ENCODE measurements around the gene HIRA. TPM values are rescaled to one million over a fixed set of nuclear protein-coding genes. Genes with fewer than 3 reads are reported as not detected.

Gene HIRA
- total and polyA plus RNA-seq, 2 experiments from 2014 or later, result 9.4 to 58.3 TPM

DNA sequence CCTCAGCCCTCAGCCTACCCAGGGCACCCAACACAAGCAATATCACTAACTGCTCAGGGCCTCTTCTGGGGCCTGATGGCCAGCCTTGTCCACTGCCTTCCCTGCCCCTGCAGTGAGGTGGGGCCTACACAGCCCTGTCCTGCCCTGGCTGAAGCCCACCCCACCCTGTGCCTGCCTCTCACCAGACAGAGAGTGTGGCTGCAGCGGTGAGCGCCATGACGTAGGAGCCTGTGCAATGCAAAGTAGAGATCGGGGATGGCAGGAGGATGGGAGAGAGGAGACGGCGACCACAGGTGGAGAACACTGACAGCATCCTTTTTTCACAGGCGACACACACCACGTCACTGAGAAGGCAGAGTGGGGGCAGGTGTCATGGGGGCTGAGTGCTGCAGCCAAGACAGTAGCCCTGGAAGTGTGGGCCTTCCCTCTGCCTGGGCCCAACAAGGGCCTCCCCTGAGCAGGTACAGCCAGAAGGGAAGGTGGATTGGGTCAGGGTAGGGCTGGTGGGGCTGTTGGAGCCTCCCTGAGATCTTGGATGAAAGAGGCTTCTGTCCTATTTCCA, 74.7 kb downstream of the HIRA start (continued):
- TF ChIP-seq, protein P1, sequence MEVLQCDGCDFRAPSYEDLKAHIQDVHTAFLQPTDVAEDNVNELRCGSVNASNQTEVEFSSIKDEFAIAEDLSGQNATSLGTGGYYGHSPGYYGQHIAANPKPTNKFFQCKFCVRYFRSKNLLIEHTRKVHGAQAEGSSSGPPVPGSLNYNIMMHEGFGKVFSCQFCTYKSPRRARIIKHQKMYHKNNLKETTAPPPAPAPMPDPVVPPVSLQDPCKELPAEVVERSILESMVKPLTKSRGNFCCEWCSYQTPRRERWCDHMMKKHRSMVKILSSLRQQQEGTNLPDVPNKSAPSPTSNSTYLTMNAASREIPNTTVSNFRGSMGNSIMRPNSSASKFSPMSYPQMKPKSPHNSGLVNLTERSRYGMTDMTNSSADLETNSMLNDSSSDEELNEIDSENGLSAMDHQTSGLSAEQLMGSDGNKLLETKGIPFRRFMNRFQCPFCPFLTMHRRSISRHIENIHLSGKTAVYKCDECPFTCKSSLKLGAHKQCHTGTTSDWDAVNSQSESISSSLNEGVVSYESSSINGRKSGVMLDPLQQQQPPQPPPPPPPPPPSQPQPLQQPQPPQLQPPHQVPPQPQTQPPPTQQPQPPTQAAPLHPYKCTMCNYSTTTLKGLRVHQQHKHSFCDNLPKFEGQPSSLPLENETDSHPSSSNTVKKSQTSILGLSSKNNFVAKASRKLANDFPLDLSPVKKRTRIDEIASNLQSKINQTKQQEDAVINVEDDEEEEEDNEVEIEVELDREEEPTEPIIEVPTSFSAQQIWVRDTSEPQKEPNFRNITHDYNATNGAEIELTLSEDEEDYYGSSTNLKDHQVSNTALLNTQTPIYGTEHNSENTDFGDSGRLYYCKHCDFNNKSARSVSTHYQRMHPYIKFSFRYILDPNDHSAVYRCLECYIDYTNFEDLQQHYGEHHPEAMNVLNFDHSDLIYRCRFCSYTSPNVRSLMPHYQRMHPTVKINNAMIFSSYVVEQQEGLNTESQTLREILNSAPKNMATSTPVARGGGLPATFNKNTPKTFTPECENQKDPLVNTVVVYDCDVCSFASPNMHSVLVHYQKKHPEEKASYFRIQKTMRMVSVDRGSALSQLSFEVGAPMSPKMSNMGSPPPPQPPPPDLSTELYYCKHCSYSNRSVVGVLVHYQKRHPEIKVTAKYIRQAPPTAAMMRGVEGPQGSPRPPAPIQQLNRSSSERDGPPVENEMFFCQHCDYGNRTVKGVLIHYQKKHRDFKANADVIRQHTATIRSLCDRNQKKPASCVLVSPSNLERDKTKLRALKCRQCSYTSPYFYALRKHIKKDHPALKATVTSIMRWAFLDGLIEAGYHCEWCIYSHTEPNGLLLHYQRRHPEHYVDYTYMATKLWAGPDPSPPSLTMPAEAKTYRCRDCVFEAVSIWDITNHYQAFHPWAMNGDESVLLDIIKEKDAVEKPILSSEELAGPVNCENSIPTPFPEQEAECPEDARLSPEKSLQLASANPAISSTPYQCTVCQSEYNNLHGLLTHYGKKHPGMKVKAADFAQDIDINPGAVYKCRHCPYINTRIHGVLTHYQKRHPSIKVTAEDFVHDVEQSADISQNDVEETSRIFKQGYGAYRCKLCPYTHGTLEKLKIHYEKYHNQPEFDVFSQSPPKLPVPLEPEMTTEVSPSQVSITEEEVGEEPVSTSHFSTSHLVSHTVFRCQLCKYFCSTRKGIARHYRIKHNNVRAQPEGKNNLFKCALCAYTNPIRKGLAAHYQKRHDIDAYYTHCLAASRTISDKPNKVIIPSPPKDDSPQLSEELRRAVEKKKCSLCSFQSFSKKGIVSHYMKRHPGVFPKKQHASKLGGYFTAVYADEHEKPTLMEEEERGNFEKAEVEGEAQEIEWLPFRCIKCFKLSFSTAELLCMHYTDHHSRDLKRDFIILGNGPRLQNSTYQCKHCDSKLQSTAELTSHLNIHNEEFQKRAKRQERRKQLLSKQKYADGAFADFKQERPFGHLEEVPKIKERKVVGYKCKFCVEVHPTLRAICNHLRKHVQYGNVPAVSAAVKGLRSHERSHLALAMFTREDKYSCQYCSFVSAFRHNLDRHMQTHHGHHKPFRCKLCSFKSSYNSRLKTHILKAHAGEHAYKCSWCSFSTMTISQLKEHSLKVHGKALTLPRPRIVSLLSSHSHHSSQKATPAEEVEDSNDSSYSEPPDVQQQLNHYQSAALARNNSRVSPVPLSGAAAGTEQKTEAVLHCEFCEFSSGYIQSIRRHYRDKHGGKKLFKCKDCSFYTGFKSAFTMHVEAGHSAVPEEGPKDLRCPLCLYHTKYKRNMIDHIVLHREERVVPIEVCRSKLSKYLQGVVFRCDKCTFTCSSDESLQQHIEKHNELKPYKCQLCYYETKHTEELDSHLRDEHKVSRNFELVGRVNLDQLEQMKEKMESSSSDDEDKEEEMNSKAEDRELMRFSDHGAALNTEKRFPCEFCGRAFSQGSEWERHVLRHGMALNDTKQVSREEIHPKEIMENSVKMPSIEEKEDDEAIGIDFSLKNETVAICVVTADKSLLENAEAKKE (CRISPR knock-in tag; IDR thresholded peaks at IDR 0.05), result no peak
- TF ChIP-seq EZH2 (IDR thresholded peaks at IDR 0.05; ENCODE audit: low read depth, unreplicated experiment), result no peak

DNA sequence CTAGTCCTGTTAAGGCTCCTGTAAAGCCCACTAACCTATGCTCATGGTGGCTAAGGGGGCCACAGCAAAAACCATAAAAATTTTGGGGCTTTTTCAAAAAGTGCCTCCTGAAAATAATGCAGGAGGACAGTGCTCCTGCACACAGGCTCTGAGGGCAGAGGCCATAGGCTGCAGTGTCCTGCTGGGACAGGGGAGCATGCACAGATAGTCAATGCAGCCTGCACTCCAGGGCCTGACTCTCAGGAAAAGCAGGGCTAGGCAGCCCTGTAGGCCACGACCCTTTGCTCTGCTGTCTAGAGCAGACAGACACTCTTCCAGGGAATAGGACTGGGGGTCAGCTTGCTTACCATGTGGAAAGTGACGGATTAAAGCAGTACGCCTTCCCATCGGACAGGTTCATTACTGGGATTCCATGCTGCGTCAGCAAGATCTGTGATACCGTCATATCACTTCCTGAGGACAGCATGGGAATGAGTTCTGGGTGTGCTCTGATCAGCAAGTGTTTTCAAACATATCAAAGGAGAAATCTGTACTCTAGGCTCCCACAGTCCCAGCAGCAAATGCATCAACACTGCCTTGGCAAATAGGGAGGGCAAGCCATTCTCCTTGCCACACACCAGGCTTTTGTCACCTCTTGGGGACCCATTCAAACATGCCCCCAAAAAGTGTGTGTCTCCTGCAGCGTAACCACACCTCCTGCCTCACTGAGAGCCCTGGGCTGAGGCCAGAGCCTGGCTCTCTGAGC, 75.9 kb downstream of the HIRA start:
- no peaks in the 10 kb centered on the region for H3F3A ChIP-seq (replicated peaks; ENCODE audit: low read depth)
- no peak overlapping the region for H3K27ac ChIP-seq (ENCODE audit: low read depth)
- TF ChIP-seq STAT1 (IDR thresholded peaks at IDR 0.05; ENCODE audit: unreplicated experiment) (no peak), EZH2 (IDR thresholded peaks at IDR 0.05; ENCODE audit: low read depth, unreplicated experiment) (no peak), EZH2phosphoT487 (IDR thresholded peaks at IDR 0.05; ENCODE audit: unreplicated experiment) (no peak), NANOG (IDR thresholded peaks at IDR 0.05; ENCODE audit: borderline replicate concordance) (no peak), CREB1 (CRISPR knock-in tag; IDR thresholded peaks at IDR 0.05; ENCODE audit: low read depth) (no peak), ZNF114 (CRISPR knock-in tag; IDR thresholded peaks at IDR 0.05) (no peak), ZNF331 (CRISPR knock-in tag; IDR thresholded peaks at IDR 0.05; ENCODE audit: low read depth) (no peak), JUNB (IDR thresholded peaks at IDR 0.05; ENCODE audit: unreplicated experiment) (no peak)
- TF ChIP-seq, protein P2, sequence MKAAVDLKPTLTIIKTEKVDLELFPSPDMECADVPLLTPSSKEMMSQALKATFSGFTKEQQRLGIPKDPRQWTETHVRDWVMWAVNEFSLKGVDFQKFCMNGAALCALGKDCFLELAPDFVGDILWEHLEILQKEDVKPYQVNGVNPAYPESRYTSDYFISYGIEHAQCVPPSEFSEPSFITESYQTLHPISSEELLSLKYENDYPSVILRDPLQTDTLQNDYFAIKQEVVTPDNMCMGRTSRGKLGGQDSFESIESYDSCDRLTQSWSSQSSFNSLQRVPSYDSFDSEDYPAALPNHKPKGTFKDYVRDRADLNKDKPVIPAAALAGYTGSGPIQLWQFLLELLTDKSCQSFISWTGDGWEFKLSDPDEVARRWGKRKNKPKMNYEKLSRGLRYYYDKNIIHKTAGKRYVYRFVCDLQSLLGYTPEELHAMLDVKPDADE (IDR thresholded peaks at IDR 0.05), result no peak
- TF ChIP-seq, protein P3, sequence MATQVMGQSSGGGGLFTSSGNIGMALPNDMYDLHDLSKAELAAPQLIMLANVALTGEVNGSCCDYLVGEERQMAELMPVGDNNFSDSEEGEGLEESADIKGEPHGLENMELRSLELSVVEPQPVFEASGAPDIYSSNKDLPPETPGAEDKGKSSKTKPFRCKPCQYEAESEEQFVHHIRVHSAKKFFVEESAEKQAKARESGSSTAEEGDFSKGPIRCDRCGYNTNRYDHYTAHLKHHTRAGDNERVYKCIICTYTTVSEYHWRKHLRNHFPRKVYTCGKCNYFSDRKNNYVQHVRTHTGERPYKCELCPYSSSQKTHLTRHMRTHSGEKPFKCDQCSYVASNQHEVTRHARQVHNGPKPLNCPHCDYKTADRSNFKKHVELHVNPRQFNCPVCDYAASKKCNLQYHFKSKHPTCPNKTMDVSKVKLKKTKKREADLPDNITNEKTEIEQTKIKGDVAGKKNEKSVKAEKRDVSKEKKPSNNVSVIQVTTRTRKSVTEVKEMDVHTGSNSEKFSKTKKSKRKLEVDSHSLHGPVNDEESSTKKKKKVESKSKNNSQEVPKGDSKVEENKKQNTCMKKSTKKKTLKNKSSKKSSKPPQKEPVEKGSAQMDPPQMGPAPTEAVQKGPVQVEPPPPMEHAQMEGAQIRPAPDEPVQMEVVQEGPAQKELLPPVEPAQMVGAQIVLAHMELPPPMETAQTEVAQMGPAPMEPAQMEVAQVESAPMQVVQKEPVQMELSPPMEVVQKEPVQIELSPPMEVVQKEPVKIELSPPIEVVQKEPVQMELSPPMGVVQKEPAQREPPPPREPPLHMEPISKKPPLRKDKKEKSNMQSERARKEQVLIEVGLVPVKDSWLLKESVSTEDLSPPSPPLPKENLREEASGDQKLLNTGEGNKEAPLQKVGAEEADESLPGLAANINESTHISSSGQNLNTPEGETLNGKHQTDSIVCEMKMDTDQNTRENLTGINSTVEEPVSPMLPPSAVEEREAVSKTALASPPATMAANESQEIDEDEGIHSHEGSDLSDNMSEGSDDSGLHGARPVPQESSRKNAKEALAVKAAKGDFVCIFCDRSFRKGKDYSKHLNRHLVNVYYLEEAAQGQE (IDR thresholded peaks at IDR 0.05; ENCODE audit: unreplicated experiment), result no peak

More for the DNA sequence above, 75.9 kb downstream of the HIRA start:
- Histone ChIP-seq H3K9me2 (ENCODE audit: insufficient read depth) (no peaks in the 10 kb centered on the region), H4K20me1 (replicated peaks; ENCODE audit: insufficient read depth) (peaks cover 7% of the 10 kb centered on the region; the same call in 1 of the 2 replicates), H3K4me3 (no peak overlapping the region), H3K36me3 (ENCODE audit: insufficient read depth) (peaks cover 24% of the 10 kb centered on the region), H3K4me1 (ENCODE audit: insufficient read depth) (no peaks in the 10 kb centered on the region), H3K4me2 (no peak overlapping the region), H3K27me3 (ENCODE audit: insufficient read depth) (no peaks in the 10 kb centered on the region), H2AFZ (no peak overlapping the region), H3K79me2 (replicated peaks; ENCODE audit: insufficient read depth) (no peaks in the 10 kb centered on the region)
- ATAC-seq, result no peak
- DNase-seq (ENCODE audit: low spot score), result no peak
- H3K4me3 Mint-ChIP-seq, result no peak overlapping the region
- no peaks in the 10 kb centered on the region for H3K4me1 Mint-ChIP-seq
- peaks cover 13% of the 10 kb centered on the region for H3K27me3 Mint-ChIP-seq (ENCODE audit: insufficient read depth, low read depth, poor library complexity)
- peaks cover 74% of the 10 kb centered on the region for H3K36me3 Mint-ChIP-seq (ENCODE audit: low read depth)
- H3K27ac Mint-ChIP-seq, result no peak overlapping the region
- no peaks in the 10 kb centered on the region for H3K9me3 Mint-ChIP-seq
